Stimulated activated CD8-positive, alpha-beta memory T cell treated with anti-CD3 and anti-CD28 coated beads, Interleukin-4, amount 100 ng/mL, for 24 hours (primary cell): Measurements from ENCODE around the gene ATP10A.

Experiments
- DNase-seq: peaks from one replicate; pipeline ENCODE4 v3.0.0-alpha.2; 2020; ENCODE audit warnings: low read depth

Gene ATP10A

DNA sequence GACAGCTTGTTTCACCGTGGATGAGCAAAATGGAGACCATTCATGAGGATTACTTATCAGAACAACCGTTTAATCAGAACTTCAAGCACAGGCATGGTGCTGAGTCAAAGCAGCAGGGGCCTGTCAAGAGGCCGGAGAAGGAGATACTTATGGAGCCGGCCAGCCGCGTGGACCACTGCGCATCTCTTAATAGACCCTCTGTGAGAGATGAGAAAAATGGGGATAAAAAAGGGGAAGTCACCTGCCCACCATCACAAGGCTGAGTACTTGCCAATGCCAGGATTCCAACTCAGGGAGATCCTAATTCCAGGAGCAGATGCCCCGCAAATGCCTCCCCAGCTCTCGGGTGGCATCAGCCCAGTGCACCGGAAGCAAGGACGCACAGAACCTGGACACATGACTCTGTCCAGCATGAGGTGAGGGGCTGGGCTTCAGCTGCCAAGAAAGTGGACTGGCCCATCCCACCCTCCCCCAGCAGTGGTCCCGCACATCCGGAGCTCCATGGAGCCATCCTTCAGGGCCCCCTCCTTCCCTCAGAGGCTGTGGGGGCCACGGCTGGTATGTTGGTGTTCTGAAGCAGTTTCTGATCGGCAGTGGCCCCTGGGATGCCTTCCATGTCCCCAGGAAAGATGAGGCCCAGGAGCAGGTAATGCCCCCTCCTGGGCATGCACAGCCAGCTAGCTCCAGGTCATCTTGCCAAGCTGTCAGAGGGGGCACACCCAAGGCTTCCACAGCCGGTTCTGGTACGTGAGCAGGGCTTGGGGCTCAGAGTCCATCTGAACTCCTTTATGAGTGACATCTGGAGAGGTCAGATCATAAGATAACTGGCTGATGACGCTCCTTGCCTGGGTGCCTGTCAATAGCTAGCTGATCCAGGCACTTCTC, 143.8 kb downstream of the ATP10A start:
- no peak for DNase-seq

DNA sequence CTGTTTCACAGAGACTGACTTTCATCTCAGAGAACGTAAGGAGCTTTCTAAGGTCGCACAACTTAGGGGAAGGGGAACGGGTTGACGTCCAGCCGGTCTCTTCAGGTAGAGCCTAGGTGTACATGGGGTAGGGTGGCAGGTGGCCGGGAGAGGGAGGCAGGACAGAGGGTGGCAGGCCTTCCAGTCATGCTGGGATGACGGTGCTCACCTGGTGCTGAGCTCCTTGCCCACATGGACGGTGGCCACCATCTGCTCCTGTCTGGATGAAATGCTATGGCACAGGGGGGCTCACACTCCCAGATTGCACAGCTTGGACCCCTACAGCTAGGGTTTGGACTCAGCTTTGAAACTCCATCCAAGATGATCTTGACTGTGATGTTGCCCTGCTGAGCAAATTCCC, 144.5 kb downstream of the ATP10A start:
- DNase-seq, result no peak

DNA sequence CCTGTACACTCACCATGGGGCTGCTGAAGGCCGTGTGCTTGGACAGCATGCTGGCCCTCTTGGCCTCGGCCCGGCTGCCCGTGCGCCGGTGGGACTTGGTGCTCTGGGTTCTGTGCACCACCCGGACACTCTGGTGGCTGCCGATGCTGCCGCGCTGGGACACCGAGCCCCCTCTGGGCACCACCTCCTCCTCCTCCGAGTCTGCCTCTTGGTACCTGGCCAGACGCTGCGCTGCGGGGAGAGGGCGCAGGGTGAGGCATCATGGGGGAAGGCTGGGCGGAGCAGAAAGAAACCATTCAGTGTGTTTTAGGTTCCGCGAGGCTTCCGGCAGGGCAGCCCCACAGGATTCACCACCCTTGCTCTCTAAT, 145.0 kb downstream of the ATP10A start:
- DNase-seq, result no peak

DNA sequence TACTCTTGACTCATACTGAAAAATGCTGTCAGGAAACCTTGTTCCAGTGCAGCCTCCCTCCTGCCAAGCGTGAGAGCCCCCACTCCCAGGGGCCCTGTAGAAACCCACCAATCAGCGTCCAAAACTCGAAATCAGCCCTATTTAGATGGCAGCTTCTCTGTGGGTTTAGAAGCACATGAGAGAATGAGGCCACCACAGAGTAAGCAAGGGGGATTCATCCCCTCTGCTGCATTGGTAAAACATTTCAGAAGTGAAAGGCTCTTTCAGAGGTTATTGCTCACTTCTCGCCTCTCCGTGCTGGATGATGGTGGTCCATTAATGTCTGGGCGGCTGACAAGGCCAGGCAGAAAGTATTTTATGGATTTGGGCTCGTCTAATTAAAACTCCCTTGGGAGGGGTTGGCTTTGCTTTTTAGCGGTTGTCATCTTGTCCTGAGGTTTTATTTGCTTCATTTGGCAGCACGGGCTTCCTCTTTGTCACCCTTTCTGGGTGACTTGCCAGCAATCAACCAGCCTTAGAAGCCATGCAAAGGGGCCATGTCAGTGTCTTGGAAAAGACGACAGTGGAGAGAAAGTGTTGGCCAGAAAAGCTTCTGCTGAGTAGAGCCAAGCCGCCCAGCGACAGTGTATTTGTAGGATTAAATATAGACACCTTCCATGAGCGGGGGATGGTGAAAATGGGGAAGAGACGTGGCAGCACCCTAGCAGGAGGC, 145.5 kb downstream of the ATP10A start:
- DNase-seq, result no peak

DNA sequence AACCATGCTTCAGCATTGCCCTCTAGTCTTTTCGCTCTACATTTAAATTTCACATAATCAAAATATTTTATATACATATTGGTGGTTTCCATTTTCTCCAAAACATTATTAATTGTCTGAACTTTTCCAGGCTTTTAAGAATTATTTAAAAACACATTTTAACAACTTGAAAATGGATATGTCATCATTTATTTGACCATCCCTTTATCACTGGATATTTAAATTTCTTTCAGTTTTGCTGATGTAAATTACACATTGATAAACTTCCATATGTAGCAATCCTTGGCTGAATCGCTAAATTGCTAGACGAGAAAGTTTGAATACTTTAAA, 146.0 kb downstream of the ATP10A start:
- no peak for DNase-seq

DNA sequence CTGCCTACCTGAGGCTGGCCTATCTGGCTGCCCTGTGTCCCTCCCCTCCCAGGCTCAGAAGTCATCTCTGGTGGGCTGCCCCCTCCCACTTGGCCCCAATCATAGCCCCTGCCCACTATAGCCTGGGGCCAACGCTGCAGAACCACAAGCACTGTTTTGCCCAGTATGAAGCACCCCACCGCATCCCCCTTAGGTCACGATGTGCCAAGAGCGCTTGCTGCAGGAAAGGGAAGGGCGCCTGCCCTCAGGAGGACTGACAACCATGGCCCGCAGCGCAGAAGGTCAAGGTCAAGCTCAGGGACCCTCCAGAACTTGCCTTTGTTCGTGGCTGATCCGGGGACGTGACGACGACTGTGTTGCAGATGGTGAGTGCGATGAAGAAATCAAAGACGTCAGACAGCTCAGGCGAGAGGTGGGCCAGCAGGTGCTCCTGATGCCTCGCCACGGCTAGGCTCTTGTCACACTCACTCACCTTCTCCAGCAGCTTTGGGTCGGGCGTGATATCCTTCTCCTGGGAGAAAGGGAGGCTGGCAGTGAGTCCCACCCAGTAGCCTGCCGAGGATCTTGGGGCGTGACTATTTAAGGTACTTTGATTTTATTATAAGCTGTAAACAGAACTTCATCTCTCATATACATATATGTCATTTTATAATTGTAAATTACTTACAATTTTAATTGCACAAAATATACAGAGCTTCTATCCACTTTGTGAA, 146.6 kb downstream of the ATP10A start:
- no peak for DNase-seq

DNA sequence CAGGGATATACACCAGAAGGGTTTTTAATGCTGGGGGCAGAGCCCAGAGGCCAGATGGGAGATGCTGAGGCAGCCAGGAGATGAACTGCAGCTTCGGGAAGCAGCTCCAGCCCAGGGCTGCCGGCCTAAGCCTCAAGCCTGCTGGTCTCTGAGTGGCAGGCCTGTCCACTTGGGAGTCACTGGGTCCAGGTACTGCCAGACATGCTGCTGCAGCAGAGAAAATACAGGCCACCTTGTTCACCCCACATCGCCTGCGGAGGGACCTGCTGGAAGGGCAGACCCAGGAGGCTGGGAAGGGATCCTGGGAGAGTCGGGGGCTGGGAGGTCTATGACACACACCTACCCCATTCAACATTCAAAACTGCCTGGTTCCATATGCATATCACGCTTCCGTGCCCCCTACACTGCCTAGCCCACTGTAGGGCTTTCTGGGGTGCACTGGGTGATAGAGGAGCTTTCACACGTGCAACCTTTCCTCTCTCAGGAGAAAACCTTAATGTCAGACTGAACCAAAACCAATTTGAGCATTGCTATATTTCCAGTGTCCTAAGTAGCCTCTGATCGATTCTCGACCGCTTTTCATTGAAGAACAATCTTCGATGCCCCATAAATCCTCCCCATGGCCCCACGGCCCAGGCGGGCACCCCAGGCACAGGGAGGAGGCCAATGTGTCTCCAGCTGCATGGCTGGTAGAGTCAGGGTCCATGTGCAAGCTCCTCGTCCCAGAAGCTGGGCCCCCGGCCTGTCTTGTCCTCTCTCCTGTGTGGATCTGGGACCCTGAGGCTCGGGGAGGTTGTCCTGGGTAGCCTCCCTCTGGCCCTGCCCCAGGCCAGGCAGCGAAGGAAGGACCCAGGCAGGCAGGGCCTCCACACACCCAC, 147.4 kb downstream of the ATP10A start:
- no peak for DNase-seq

DNA sequence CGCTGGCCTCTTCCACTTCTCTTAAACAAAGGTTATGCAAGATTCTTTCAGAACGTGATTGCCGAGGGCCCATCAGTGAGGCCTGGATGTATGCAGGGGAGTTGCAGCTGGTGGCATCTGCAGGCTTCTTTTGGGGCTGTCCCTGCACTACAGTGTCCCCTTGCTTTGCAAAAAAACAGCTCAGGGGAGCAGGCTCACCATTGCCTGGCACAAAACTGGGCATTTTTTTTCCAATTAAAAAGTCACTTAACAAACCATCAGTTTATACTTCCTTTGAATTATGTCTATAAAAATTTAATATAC, 148.6 kb downstream of the ATP10A start:
- DNase-seq, result no peak

DNA sequence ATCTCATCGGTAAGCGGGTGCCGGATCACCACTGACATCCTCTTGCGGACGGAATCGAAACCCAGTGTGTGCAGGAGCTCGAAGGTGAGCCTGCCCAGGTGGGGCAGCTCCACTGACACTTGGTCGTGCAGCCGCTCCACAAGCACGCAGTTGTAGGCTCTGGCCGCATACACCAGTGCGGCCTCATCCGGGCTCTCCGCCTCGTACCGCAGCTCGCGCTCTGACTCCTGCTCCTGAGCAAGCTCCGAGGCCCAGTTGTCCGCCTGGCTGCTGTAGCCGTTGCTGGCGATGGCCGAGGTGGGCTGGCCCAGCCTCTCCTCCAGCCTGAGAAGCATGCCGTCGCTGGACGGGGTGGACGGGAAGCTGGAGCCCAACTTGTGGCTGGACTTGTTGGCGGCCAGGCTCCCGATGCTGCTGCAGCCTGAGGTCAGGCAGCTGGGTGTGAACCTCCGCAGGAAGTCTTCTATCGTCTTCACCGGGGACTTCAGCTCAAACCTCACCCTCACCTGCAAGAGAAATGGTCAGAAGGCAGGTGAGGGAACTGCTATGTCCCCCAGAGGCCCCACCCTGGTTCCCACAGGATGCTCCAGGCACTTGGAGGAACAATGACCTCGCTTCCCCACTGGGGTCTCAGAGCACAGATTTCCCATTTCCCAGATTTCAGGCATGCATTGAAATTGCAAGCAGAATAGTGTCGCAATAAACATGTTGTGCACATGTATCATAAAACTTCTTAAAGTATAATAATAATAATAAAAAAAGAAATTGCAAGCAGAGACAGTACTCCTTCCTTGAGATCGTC, 149.2 kb downstream of the ATP10A start:
- DNase-seq, result no peak

DNA sequence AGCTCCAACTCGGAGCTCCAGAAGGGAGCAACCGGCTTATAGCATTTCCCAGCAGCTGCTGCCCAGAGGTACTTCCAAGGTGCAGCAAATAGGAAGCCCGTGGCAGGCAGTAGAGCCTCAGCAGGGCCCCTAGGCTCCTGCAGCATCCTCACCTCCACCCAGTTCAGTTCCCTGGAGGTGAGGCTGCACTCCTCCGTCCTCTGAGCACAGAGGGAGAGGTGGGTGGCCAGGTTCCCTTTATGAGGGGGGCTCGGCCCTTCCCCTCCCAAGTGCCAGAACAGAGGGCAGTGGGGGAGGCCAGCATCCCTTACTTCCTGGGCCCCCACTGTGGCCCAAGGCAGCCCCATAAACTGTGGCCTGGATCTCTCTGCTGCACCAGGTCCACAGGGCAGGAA, 150.2 kb downstream of the ATP10A start:
- no peak for DNase-seq

DNA sequence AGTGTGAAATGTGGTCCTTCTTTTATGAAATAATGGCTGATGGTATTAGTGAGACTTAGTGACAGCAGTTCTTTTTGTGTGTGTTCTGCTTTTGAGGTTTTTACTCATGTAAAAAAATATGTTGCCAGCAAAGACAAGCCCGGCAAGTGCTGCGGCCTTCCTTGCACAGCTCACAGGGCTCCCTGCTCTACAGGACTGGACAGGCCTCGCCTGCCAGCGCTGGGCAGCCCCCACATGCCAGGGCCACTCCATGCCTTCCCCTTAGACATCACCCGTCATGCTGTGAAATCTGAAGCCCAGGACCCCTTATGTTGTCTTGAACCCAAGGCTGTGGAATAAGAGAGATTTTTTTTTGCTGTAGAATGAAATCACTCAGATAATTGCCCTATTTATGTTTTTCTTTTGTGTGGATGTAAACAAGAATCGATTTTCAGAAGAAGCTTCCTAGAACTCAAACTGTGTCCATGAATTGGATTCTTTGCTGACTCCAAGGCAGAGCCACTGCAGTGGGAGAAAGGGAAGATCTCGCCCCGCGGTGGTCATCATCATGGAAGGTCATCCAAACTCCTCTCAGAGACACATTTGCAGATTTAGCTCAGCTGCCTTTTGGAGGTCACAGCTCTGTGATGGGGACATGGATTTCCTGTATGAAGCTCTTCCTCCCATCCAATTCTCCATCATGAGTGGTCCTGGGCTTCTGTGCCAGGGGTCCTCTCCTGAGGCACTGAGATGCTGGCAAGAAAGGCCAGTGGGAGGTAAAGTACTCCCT, 150.8 kb downstream of the ATP10A start:
- no peak for DNase-seq

DNA sequence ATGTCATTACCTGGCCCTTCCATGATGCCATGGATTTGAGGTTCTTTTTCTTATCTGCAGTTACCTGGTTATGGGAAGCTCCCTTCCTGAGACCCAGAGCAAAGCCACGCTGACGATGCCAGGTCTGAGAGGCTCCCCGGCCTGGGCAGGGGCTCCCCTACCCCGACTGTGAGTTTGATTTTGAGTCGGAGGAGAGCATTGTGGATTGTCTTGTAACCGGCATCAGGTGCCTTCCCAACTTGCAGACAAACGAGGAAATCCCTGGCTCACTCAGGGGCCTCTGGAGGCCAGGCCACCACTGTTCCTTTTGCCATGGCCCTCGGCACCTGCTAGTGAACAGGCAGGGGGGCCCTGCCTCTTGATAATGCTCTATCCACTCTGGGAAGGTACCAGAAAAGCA, 151.4 kb downstream of the ATP10A start:
- DNase-seq, result no peak

DNA sequence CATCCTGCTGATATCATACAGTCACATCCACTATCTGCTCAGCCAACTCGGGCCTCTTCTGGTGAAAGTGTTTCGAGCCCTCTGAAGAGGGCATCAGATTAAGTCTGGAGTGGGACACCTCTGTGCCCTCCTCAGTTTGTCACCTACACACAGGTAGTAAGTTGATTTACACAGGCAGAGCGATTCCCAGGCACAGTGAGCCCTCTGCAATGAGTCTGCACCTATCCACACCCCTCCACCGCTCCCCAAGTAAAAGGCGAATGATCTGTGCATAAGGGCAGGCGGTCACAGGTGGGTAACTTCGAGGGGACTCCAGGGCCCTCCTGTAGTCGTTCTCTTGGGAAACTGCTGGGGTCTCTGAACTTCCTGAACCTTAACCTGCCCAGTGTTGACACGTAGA, 152.0 kb downstream of the ATP10A start:
- no peak for DNase-seq

DNA sequence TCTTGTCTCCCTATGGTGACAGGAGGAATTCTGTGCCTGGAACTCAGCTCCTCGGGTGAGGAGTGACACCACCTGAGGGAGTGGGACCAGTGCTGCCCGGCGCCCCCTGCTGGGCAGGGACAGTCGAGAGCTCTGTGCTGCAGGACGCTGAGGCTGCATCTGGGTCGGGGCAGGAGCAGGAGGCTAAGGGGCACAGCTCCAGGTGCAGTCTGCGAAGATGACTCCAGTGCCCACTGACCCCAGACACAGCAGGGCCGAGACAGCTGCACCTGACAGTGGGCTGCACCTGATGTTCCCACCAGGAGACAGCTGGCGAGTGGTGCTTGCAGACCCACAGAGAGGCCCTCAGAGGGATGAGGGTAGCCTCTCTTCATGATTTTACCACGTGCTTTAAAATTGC, 152.9 kb downstream of the ATP10A start:
- DNase-seq, result peak; percentile 35

DNA sequence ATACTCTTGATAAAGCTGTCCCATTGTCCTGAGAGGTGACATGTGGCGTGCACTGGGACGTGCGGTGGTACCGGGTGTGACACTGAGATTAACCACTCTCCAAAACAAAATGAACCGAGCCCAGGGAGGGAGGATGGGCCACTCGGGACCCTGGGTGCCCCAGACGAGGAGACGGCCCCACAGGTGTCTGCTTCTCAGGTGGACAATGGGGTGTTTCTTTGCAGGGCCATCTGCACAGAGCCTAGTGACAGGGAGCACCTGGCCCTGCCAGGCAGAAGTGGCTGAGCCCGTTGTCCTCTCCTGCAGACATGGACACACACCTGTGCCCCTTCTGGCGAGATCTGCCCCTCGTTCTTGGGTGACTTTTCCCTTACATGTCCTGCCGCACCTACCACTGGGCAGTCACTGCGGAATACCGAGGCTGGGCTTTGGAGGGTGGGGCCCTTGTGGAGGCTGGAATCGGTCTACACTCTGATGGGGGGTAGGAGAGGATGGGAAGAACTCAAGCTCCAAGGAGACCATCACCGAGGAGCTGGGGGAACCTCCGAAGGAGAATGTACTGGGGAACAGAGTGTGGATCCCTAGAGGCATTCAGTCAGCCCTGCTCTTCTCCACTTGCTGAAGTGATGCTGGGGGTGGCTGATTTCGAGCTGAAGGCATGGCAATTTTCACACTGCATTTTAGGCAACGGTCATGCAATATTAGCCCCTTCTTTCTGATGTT, 153.5 kb downstream of the ATP10A start:
- DNase-seq, result no peak

DNA sequence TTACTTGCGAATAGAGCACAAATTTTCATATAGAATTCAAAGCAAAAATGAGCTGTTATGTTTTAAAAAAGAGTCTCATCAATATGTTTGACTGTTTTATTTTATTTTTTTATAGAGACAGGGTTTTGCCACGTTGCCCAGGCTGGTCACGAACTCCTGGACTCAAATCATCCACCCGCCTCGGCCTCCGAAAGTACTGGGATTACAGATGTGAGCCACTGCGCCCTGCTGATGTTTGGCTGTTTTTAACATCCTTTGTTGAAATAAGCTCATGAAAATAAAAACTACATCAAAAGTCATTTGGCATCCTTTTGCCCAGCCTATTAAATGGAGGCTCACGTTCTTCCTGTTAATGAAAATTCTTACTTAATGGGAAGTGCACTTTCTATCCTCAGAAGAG, 154.7 kb downstream of the ATP10A start:
- no peak for DNase-seq

DNA sequence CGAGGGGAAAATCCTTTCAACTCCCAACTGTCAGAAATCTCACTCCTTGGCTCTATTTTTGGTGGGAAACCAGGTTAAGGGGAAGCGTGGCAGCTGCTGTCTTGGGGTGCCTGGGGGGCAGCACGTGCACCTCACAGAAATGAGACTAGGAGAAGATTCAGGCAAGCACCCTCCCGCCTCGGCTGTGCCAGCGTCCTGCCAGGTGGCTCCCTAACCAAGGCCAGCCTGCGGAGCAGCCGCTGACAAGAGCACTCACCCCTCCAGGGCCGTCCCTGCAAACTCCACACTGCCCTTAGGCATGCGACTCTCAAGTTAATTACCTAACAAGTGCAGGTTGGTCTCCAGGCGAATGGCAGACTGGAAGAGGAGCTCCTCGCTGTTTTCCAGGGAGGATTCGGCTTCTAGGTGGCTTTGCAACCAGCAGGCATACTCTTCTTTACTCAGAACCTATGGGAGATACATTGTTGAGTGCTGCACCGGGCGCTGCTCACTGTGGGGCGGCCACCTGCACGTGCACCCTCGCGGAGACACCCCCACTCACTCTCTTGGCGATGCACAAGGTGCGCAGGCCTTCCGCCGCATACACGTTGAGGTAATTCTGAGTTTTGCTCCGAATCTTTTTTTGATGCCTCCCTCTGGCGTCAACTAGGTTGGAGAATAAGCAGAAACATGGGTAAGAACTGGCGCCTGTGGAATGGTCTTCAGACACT, 155.3 kb downstream of the ATP10A start:
- no peak for DNase-seq

DNA sequence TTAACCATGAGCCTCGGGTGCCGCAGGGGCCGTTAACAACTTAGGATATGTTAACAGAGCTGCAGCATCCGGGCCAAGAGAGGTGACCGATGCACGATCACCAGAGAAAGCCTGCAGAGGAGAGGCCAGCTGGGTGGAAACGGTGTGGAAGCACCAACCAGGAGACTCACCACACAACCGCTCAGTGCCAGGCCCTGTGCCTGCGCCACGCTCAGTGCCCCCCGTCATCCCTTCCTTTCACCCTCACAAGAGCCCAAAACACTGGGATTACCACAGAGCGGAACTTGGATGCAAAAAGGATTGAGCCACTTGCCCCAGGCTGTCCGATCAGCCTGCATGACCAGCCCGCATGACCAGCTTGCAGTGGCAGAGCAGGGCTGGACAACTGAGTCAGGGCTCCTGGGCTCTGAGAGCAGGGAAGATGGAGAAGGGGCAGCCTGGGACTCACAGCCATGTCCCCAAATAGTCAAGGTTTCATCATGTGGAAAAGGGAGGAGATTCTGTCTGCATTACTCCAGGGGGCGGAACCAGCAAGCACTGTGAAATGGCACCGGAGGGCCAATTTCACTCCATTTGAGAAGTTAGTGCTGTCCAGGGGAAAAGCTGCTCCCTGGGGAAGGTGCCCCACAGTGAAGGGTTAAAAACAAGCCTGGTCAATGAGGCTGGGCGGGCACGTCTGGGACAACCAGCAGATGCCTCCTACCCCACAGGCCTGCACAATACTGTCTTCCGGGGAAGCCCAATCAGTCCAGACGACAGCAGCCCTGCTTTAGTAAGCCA, 156.8 kb downstream of the ATP10A start:
- DNase-seq, result no peak
